HG03025 (cell line): ENCODE data around the gene NDUFS5.
"Not testable (repeated sequence)": the region's sequence is repeated elsewhere in the genome, so short reads cannot be mapped to it uniquely, and the experiment has no call there.

Source experiments
- ATAC-seq: cut with Tn5 transposase; IDR thresholded peaks from one replicate; pipeline ENCODE4 v1.9.1; 2021; ENCODE audit warnings: mild to moderate bottlenecking, moderate library complexity; ENCODE audit not compliant: unreplicated experiment, low FRiP score

Gene NDUFS5

GRCh38 chr1:39055213-39055710 lies 29.1 kb downstream of the NDUFS5 start:
- not testable (repeated sequence) for ATAC-seq

- not testable (repeated sequence) for ATAC-seq
Measured at GRCh38 chr1:39061516-39061915, 35.4 kb downstream of the NDUFS5 start.

GRCh38 chr1:39061951-39062350 lies 35.8 kb downstream of the NDUFS5 start:
- ATAC-seq: no peak

- ATAC-seq: no peak
Measured at GRCh38 chr1:39063191-39063590, 37.0 kb downstream of the NDUFS5 start.

- no peak for ATAC-seq
Measured at GRCh38 chr1:39063775-39064174, 37.6 kb downstream of the NDUFS5 start.

GRCh38 chr1:39065542-39065941 lies 39.4 kb downstream of the NDUFS5 start:
- no peak for ATAC-seq

GRCh38 chr1:39068227-39068626 lies 42.1 kb downstream of the NDUFS5 start:
- ATAC-seq: not testable (repeated sequence)

- ATAC-seq: not testable (repeated sequence)
Measured at GRCh38 chr1:39071557-39071956, 45.4 kb downstream of the NDUFS5 start.

GRCh38 chr1:39076127-39076798 lies 50.1 kb downstream of the NDUFS5 start:
- ATAC-seq: no peak

- no peak for ATAC-seq
Measured at GRCh38 chr1:39076799-39077148, 50.6 kb downstream of the NDUFS5 start.

- ATAC-seq: no peak
Measured at GRCh38 chr1:39080269-39080826, 54.2 kb downstream of the NDUFS5 start.

GRCh38 chr1:39080831-39081270 lies 54.7 kb downstream of the NDUFS5 start:
- ATAC-seq: no peak

- no peak for ATAC-seq
Measured at GRCh38 chr1:39081271-39082009, 55.3 kb downstream of the NDUFS5 start.

GRCh38 chr1:39082010-39082799 lies 56.1 kb downstream of the NDUFS5 start:
- no peak for ATAC-seq

GRCh38 chr1:39082811-39083576 lies 56.8 kb downstream of the NDUFS5 start:
- ATAC-seq: no peak

- ATAC-seq: no peak
Measured at GRCh38 chr1:39084191-39084590, 58.0 kb downstream of the NDUFS5 start.
